Esophagus muscularis mucosa (tissue), 3 donors: ENCODE data around the gene ZBTB18.

Experiments used
- EP300 ChIP-seq: sonication (generic); formaldehyde crosslinking; IDR thresholded peaks from one replicate; pipeline ENCODE4 v1.6.1; 2017; ENCODE audit warnings: antibody characterized with exemption
- TF ChIP-seq, protein P1 (sequence below), 3 experiments: fragments of 200-600 bp in 2 of 3; fragments of 450-650 bp in 1 of 3; sonication (generic) in 2 of 3; IDR thresholded peaks; one replicate each; pipeline ENCODE4 v1.5.1; 2017 to 2019; ENCODE audit warnings: antibody characterized with exemption in 3 of 3, mild to moderate bottlenecking in 2 of 3, moderate library complexity in 1 of 3

DNA sequence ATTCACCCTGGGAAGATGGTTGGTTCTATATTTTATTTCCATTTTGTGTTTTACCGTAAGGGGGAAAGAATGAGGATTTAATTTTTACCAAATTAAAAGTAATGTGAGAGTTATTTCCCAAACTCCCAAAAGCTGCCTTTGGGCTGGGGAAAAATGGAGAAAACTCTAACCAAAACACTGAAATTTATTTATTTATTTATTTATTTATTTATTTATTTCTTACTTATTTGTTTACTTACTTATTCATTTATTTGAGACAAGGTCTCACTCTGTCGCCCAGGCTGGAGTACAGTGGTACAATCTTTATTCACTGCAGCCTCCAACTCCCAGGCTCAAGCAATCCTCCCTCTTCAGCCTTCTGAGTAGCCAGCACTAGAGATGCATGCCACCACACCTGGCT is 38.0 kb upstream of the ZBTB18 start:
- TF ChIP-seq, protein P1, sequence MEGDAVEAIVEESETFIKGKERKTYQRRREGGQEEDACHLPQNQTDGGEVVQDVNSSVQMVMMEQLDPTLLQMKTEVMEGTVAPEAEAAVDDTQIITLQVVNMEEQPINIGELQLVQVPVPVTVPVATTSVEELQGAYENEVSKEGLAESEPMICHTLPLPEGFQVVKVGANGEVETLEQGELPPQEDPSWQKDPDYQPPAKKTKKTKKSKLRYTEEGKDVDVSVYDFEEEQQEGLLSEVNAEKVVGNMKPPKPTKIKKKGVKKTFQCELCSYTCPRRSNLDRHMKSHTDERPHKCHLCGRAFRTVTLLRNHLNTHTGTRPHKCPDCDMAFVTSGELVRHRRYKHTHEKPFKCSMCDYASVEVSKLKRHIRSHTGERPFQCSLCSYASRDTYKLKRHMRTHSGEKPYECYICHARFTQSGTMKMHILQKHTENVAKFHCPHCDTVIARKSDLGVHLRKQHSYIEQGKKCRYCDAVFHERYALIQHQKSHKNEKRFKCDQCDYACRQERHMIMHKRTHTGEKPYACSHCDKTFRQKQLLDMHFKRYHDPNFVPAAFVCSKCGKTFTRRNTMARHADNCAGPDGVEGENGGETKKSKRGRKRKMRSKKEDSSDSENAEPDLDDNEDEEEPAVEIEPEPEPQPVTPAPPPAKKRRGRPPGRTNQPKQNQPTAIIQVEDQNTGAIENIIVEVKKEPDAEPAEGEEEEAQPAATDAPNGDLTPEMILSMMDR (IDR thresholded peaks at IDR 0.05), result no peak
- TF ChIP-seq EP300, result no peak
